Hepatocyte (in vitro differentiated cells): ENCODE measurements around the gene PAK5. TPM values are rescaled to one million over a fixed set of nuclear protein-coding genes. Genes with fewer than 3 reads are reported as not detected.

Source experiments
- DNase-seq: peaks from one replicate; pipeline ENCODE4 v3.0.0-alpha.2; 2016; ENCODE audit warnings: low spot score
- H2AFZ ChIP-seq: fragments of 200-600 bp; sonication (generic); 2 replicates; pipeline ENCODE4 v1.6.0; 2016; ENCODE audit warnings: antibody characterized with exemption, mild to moderate bottlenecking
- H3K27ac ChIP-seq: fragments of 200-600 bp; sonication (generic); 2 replicates; pipeline ENCODE4 v1.5.1; 2016; ENCODE audit warnings: mild to moderate bottlenecking
- H3K27me3 ChIP-seq: fragments of 200-600 bp; sonication (generic); 2 replicates; pipeline ENCODE4 v1.6.1; 2016
- H3K36me3 ChIP-seq: fragments of 200-600 bp; sonication (generic); replicated peaks from 2 replicates; pipeline ENCODE4 v1.5.1; 2016; ENCODE audit warnings: low read depth; ENCODE audit not compliant: insufficient read depth
- H3K4me1 ChIP-seq: fragments of 200-600 bp; sonication (generic); 2 replicates; pipeline ENCODE4 v1.5.1; 2016; ENCODE audit warnings: mild to moderate bottlenecking, moderate library complexity; ENCODE audit not compliant: insufficient read depth
- H3K4me2 ChIP-seq: fragments of 200-600 bp; sonication (generic); 2 replicates; pipeline ENCODE4 v1.6.0; 2016
- H3K4me3 ChIP-seq: fragments of 200-600 bp; sonication (generic); 2 replicates; pipeline ENCODE4 v1.5.1; 2016; ENCODE audit warnings: mild to moderate bottlenecking
- H3K79me2 ChIP-seq: fragments of 200-600 bp; sonication (generic); 2 replicates; pipeline ENCODE4 v1.6.0; 2017; ENCODE audit warnings: mild to moderate bottlenecking
- H3K9me2 ChIP-seq: fragments of 200-600 bp; sonication (generic); replicated peaks from 2 replicates; pipeline ENCODE4 v1.6.0; 2017; ENCODE audit warnings: mild to moderate bottlenecking; ENCODE audit not compliant: insufficient read depth
- H3K9me3 ChIP-seq: fragments of 200-600 bp; sonication (generic); 2 replicates; pipeline ENCODE4 v1.5.1; 2016; ENCODE audit warnings: low read depth, mild to moderate bottlenecking
- H4K20me1 ChIP-seq: fragments of 200-600 bp; sonication (generic); 2 replicates; pipeline ENCODE4 v1.6.0; 2016; ENCODE audit warnings: mild to moderate bottlenecking; ENCODE audit not compliant: insufficient read depth, poor library complexity, severe bottlenecking
- EZH2 ChIP-seq: fragments of 200-600 bp; sonication (generic); IDR thresholded peaks from 2 replicates; pipeline ENCODE4 v1.6.1; 2016; ENCODE audit warnings: antibody characterized with exemption, mild to moderate bottlenecking, borderline replicate concordance
- EZH2phosphoT487 ChIP-seq: fragments of 200-600 bp; sonication (generic); IDR thresholded peaks from one replicate; pipeline ENCODE4 v1.6.1; 2018; ENCODE audit warnings: antibody characterized with exemption, mild to moderate bottlenecking, low read depth, moderate library complexity; ENCODE audit not compliant: unreplicated experiment, severe bottlenecking
- WGBS: methylation state at CpG from one replicate; pipeline ENCODE4 v1.1.6; 2016; ENCODE audit warnings: low lambda C conversion rate; ENCODE audit errors: missing lambda C conversion rate; 5-methylcytosine and 5-hydroxymethylcytosine counted together
- polyA plus RNA-seq: library from polyadenylated mRNA; unstranded; fragments of >200 nt; fragmentation: Nextera tagmentation; extraction: Ambion mirVana; gene quantifications from 2 replicates; pipeline ENCODE4 v1.2.1, GENCODE V29; 2016
- total RNA-seq: library from RNA; depleted of rRNA; stranded (reverse); fragments of >200 nt; gene quantifications from 2 replicates; pipeline ENCODE4 v1.2.3, GENCODE V29; 2014
- TF ChIP-seq, protein P1 (sequence below): fragments of 200-600 bp; sonication (generic); IDR thresholded peaks from 2 replicates; pipeline ENCODE4 v1.5.1; 2016; ENCODE audit warnings: antibody characterized with exemption, mild to moderate bottlenecking; ENCODE audit not compliant: poor library complexity

PAK5 gene
- 0.76 and 0.97 TPM in 2 replicates for total RNA-seq
- 0.56 and 0.80 TPM in 2 replicates for polyA plus RNA-seq

DNA sequence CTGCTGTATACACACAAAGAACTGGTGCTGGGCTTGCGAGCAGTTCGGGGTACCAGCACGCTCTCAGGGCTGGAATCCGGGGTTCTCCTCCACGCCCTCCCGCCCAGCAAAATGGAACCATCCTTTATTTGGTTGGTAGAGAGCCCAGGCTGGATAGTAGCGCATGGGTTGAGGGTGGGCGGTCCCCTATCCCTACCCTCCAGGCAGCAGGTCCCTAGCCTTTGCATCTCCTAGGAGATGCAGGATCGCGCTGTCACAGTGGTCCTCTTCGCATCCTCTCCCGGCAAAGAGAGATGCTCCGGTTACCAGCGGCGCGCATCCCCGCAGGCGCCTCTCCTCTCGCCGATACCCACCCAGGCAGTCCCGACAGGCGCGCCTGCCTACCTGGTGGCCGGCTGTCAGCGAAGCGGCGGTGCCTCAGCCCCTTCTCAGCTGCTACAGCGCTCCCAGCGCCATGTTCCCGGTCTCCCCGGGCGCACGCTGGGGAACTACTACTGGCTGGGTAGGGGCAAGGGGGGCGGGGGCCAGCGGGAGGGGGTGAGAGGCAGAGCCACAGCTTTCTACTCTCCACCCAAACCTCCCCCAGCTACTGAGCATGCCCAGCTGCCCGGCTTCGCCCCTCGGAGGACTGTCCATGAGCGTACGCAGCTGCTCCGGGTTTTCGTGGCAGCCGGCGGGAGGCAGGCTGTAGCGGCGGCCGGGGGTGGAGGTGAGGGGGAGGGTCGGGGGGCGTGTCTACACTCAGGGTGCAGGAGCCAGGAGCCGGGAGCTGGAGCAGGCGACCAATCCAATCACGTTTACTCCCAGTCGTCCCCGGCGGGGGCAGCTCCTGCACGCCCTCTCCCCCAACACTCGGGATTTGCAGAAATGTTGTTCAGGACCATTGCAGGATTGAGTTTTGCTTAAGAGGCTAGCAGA is at the start of gene PAK5:
PAK5 (minus strand) TSS at position 699 of the 918 bp plus-strand sequence. CDS start 194,748 bp downstream, outside the sequence.
- Histone ChIP-seq H3K4me3 (peak within 1 kb of the TSS; percentile 60), H3K27ac (no peak within 1 kb of the TSS), H3K27me3 (peaks cover 34% of the 10 kb centered on the region), H3K4me2 (peak within 1 kb of the TSS; percentile 81), H3K9me2 (no peaks in the 10 kb centered on the region), H3K36me3 (no peaks in the 10 kb centered on the region), H3K4me1 (no peaks in the 10 kb centered on the region), H3K9me3 (no peaks in the 10 kb centered on the region), H3K79me2 (no peaks in the 10 kb centered on the region), H2AFZ (peak within 1 kb of the TSS; percentile 57), H4K20me1 (no peaks in the 10 kb centered on the region)
- peak; percentile 91 for DNase-seq
- TF ChIP-seq EZH2phosphoT487: no peak
- no peak for TF ChIP-seq EZH2
- TF ChIP-seq, protein P1, sequence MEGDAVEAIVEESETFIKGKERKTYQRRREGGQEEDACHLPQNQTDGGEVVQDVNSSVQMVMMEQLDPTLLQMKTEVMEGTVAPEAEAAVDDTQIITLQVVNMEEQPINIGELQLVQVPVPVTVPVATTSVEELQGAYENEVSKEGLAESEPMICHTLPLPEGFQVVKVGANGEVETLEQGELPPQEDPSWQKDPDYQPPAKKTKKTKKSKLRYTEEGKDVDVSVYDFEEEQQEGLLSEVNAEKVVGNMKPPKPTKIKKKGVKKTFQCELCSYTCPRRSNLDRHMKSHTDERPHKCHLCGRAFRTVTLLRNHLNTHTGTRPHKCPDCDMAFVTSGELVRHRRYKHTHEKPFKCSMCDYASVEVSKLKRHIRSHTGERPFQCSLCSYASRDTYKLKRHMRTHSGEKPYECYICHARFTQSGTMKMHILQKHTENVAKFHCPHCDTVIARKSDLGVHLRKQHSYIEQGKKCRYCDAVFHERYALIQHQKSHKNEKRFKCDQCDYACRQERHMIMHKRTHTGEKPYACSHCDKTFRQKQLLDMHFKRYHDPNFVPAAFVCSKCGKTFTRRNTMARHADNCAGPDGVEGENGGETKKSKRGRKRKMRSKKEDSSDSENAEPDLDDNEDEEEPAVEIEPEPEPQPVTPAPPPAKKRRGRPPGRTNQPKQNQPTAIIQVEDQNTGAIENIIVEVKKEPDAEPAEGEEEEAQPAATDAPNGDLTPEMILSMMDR: no peak
- WGBS: 1% methylated on average over 48 of the region's 57 CpGs

DNA sequence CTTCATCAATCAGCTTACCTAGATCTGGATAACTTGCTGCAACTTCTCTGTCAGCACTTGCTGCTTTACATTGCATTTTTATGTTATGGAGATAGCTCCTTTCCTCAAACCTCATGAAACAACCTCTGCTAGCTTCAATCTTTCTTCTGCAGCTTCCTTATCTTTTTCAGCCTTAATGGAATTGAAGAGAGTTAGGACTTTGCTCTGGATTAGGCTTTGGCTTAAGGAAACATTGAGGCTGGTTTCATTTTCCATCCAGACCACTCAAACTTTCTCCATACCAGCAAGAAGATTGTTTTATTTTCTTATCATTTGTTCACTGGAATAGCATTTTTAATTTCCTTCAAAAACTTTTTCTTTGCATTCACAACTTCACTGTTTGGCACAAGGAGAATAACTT is 48.8 kb upstream of the PAK5 start:
- Histone ChIP-seq H3K4me1 (peaks cover 4% of the 10 kb centered on the region), H3K4me2 (no peak overlapping the region), H3K27ac (no peak overlapping the region), H3K27me3 (no peaks in the 10 kb centered on the region), H2AFZ (no peak overlapping the region), H3K79me2 (no peaks in the 10 kb centered on the region), H4K20me1 (no peaks in the 10 kb centered on the region), H3K9me3 (no peaks in the 10 kb centered on the region), H3K4me3 (no peak overlapping the region), H3K36me3 (no peaks in the 10 kb centered on the region), H3K9me2 (no peaks in the 10 kb centered on the region)
- DNase-seq: no peak
- TF ChIP-seq, protein P1: no peak
- TF ChIP-seq EZH2phosphoT487: no peak
- TF ChIP-seq EZH2: no peak

DNA sequence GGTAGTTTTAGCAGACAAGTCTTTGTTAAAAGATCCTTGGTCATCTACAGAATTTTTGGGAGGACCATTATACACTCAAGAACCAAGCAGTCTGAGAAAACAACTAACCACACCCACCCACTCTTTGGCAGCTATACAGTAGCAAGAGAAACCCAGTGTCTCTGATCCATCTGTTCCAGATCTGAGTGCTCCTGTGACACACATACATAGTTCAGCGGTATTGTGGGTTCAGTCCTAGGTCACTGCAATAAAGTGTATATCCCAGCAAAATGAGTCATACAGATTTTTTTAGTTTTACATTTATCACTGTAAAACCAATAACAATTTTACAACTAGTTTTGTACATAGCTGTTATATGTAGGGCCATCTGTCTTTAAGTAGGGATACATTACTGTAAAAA is 47.4 kb upstream of the PAK5 start:
- H3K4me3 ChIP-seq: no peak overlapping the region
- H3K9me2 ChIP-seq: no peaks in the 10 kb centered on the region
- no peaks in the 10 kb centered on the region for H3K36me3 ChIP-seq
- H3K27ac ChIP-seq: no peak overlapping the region
- H2AFZ ChIP-seq: no peak overlapping the region
- H3K9me3 ChIP-seq: no peaks in the 10 kb centered on the region
- no peaks in the 10 kb centered on the region for H3K27me3 ChIP-seq
- H3K79me2 ChIP-seq: no peaks in the 10 kb centered on the region
- no peak overlapping the region for H3K4me2 ChIP-seq
- WGBS: 38% methylated on average over 1 of the region's 1 CpG
- peaks cover 4% of the 10 kb centered on the region for H3K4me1 ChIP-seq
- H4K20me1 ChIP-seq: no peaks in the 10 kb centered on the region
- TF ChIP-seq EZH2 (no peak), EZH2phosphoT487 (no peak)
- TF ChIP-seq, protein P1: no peak
- no peak for DNase-seq
